NT2/D1 (cell line): ENCODE results near the gene AKT2.

Experiments used
- SUZ12 ChIP-seq: IDR thresholded peaks from 2 replicates; pipeline ENCODE4 v1.6.1; 2011; ENCODE audit not compliant: insufficient read length, insufficient read depth; ENCODE audit errors: extremely low read depth
- YY1 ChIP-seq: IDR thresholded peaks from 2 replicates; pipeline ENCODE4 v1.6.1; 2011; ENCODE audit not compliant: insufficient read length, insufficient read depth
- ZNF274 ChIP-seq: IDR thresholded peaks from 2 replicates; pipeline ENCODE4 v1.6.1; 2011; ENCODE audit warnings: mild to moderate bottlenecking, low read depth, low read length

DNA sequence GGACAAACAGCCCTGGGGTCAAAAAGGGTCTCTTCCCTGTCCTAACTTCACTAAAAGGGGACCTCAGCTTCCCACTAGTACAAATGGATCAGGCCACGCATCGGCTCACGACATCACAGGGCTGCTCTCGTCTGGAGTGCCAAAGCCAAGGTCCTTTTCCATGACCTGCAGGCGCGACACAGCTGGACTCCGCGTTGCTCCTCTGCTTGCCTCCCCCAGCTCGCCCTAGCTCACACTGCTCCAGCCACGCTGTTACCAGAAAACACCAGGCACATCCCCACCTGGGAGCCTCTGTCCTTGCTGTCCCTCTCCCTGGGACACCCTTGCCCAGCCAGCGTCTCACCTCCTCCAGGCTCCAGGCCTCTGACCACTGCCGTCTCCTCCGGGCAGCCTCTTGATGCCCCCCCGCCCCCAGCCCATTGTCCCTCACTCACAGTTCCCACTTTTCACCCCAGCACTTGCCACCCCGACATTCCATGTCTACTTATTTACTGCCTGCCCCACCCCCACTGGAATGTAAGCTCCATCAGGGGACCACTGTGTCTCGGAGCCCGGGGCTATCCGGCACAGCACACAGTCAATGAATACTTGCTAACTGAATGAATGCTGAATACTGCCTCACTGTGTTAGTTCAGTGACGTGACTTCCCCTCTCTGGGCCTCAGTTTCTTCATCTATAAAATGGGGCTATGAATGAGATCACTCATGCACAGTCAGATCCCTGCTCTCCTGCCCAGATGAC, 20.7 kb downstream of the AKT2 start:
- TF ChIP-seq ZNF274 = no peak
- no peak for TF ChIP-seq YY1
- no peak for TF ChIP-seq SUZ12
